GM19455 (cell line): ENCODE data around the gene SMARCC2.
A peak's percentile ranks its signal among the peaks of the same experiment; 100 is the strongest.

Experiments
- ATAC-seq: cut with Tn5 transposase; IDR thresholded peaks from one replicate; pipeline ENCODE4 v1.9.1; 2021; ENCODE audit not compliant: unreplicated experiment

SMARCC2 gene

GRCh38 chr12:56152756-56153677 is 36.3 kb downstream of the SMARCC2 start:
- ATAC-seq: no peak

- peak; percentile 86 for ATAC-seq
These were observed 37.0 kb downstream of the SMARCC2 start, which contains the start of gene MYL6B for GRCh38 chr12:56152132-56152755. MYL6B (plus strand) TSS chr12:56152587; CDS start chr12:56153919, 1,332 bp downstream.

- peak; percentile 51 for ATAC-seq
These were observed 37.6 kb downstream of the SMARCC2 start for GRCh38 chr12:56151672-56152131.

- no peak for ATAC-seq
These were observed 38.7 kb downstream of the SMARCC2 start for GRCh38 chr12:56150563-56150962.

- no peak for ATAC-seq
These were observed 42.5 kb downstream of the SMARCC2 start for GRCh38 chr12:56146492-56147460.

- no peak for ATAC-seq
These were observed 44.1 kb downstream of the SMARCC2 start for GRCh38 chr12:56145217-56145616.

GRCh38 chr12:56143870-56144269 is 45.4 kb downstream of the SMARCC2 start:
- no peak for ATAC-seq

- no peak for ATAC-seq
These were observed 46.1 kb downstream of the SMARCC2 start for GRCh38 chr12:56143217-56143616.

GRCh38 chr12:56141946-56142784 is 47.1 kb downstream of the SMARCC2 start:
- no peak for ATAC-seq

- no peak for ATAC-seq
These were observed 51.3 kb downstream of the SMARCC2 start for GRCh38 chr12:56137853-56138571.

- ATAC-seq: no peak
These were observed 54.4 kb downstream of the SMARCC2 start for GRCh38 chr12:56134897-56135296.

GRCh38 chr12:56130876-56131275 is 58.4 kb downstream of the SMARCC2 start:
- ATAC-seq: no peak

GRCh38 chr12:56129942-56130495 is 59.3 kb downstream of the SMARCC2 start:
- ATAC-seq: no peak

GRCh38 chr12:56129206-56129941 is 59.9 kb downstream of the SMARCC2 start:
- peak; percentile 39 for ATAC-seq

- ATAC-seq: no peak
These were observed 60.5 kb downstream of the SMARCC2 start for GRCh38 chr12:56128670-56129205.

- peak; percentile 84 for ATAC-seq
These were observed 61.2 kb downstream of the SMARCC2 start, which contains the start of gene ESYT1 for GRCh38 chr12:56127888-56128669. ESYT1 (plus strand) TSS chr12:56128267; CDS start chr12:56128320, 53 bp downstream.

- no peak for ATAC-seq
These were observed 61.8 kb downstream of the SMARCC2 start for GRCh38 chr12:56127485-56127887.
